MM.1S (cell line): ENCODE measurements around the gene GIPC1.

ENCODE experiments used
- CTCF ChIP-seq: fragments of 300-600 bp; sonication (generic); IDR thresholded peaks from 2 replicates; pipeline ENCODE4 v1.5.1; 2016; ENCODE audit warnings: antibody characterized with exemption, low read length, mixed read lengths
- EZH2 ChIP-seq: fragments of 300-600 bp; sonication (generic); optimal IDR thresholded peaks from 2 replicates; pipeline ENCODE3; 2017; ENCODE audit warnings: low read depth, mild to moderate bottlenecking, antibody characterized with exemption, low read length, mixed read lengths
- EZH2phosphoT487 ChIP-seq: fragments of 300-600 bp; sonication (generic); IDR thresholded peaks from 2 replicates; pipeline ENCODE4 v1.6.1; 2018; ENCODE audit warnings: antibody characterized with exemption, low read length

GRCh38 chr19:14440049-14440448 lies 55.9 kb downstream of the GIPC1 start:
- no peak for TF ChIP-seq CTCF
- no peak for TF ChIP-seq EZH2phosphoT487
- TF ChIP-seq EZH2: no peak
